Inflammatory macrophage treated with lipopolysaccharide for 1 hour (primary cell): ENCODE data around the gene RNF187.
A peak's percentile ranks its signal among the peaks of the same experiment; 100 is the strongest.

Experiments
- DNase-seq, 2 donors: peaks; one replicate each; pipeline ENCODE4 v3.0.0-alpha.2; 2020 to 2022

Gene RNF187

DNA sequence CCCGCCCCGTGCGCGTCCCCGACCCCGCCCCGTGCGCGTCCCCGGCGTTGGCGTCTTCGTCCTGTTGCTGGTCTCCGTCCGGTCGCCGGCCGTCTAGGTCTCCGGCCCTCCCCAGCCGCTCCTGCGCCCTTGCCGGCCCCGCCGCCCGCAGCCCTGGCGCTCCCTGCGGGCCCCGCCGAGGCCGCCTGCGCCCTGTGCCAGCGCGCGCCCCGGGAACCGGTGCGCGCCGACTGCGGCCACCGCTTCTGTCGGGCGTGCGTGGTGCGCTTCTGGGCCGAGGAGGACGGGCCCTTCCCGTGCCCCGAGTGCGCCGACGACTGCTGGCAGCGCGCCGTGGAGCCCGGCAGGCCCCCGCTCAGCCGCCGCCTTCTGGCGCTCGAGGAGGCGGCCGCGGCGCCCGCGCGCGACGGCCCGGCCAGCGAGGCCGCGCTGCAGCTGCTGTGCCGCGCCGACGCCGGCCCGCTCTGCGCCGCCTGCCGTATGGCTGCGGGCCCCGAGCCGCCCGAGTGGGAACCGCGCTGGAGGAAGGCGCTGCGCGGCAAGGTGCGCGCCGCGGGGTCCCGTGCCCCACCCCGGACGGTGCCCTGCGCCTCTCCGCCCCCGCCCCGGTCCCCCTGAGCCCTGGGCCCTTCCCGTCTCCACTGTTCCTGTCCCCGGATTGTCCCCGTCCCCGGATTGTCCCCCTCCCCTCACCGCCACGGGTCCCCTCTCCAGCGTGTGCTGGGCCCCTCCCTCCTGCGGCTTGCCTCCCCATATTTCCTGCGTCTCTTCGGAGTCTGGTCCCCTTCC, at the start of gene RNF187:
RNF187 (plus strand) TSS at position 47 of the 789 bp plus-strand sequence.
- DNase-seq: peak; percentile 75 to 88

GRCh38 chr1:228437424-228437962, 49.7 kb upstream of the RNF187 start:
- DNase-seq: no peak

GRCh38 chr1:228438266-228438665, 48.9 kb upstream of the RNF187 start:
- DNase-seq: no peak

GRCh38 chr1:228440761-228441500, 46.3 kb upstream of the RNF187 start:
- DNase-seq: no peak

GRCh38 chr1:228443395-228443794, 43.8 kb upstream of the RNF187 start:
- DNase-seq: no peak

DNA sequence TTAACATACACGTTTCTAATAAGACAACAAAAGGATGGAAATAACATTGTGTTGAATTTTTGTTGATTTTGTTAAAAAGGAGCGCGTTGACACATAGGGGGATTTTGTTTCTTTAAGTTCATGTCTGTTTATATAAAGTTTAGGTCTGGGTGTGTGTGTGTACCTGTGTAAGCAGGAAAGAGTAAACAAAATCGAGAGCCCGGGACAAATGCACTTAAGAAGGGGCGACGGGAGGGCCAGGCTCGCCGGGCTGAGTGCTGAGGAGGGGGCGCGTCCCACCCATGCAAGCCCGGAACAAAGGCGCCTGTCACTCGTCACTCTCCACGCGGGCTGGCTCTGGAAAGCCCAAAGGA, 41.7 kb upstream of the RNF187 start:
- no peak for DNase-seq

DNA sequence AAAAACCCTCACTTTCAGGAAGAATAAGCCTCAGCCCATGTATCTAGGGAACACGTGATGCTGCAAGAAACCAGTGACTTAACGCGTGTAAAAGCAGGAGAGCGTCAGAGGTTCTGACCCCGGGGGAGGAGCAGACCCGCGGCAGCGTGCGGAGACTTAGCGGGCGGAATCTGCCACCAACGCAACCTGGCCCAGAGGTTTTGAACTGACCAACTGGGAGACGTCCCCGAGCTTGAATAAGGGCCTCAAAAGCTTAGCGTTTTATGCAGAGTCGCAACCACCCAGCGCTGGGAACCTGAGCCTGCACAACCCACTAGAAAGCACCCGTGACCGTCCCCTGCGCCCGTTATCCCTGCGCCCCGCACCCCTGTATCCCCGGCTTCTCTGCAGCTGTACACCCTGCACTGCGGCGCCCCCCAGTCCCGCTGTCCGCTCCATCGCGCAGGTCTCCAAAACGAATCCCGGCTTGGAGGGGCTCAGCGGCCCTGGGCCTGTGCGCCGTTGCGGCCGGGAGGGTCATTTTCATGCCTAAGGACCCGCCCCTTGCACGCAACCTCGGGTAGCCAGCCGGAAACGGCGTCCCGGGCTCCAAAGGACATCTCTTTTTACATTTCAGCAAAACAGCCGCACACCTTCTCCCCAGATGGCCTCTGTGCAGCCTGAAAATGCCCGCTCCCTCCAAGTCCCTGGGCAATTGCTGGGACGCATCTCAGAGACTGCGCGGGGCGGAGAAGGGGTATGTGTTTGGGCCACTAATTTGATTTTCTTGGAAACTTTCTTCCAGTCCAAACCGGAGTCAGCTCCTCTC, 41.1 kb upstream of the RNF187 start:
- peak; percentile 79 to 91 for DNase-seq

DNA sequence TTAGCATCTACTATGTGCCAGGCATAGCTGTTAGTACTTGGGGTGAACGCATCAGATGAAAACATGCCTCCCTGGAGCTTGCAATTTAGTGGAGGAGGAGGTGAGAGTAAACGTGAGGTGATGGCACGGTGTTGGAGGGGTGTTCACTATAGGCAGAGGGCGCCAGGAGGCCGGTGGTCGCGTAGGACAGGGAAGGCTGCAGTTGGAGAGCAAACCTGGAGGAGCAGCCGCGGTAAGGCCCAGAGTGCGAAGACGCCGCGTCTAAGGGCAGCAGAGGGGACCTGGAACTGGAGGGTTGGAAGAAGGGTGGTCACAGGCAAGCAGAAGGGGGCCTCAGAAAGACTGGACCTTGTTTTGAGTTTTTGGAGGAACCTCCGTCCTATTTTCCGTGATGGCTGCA, 40.3 kb upstream of the RNF187 start:
- no peak for DNase-seq

- DNase-seq: no peak
Measured at GRCh38 chr1:228448372-228448771, 38.8 kb upstream of the RNF187 start.

DNA sequence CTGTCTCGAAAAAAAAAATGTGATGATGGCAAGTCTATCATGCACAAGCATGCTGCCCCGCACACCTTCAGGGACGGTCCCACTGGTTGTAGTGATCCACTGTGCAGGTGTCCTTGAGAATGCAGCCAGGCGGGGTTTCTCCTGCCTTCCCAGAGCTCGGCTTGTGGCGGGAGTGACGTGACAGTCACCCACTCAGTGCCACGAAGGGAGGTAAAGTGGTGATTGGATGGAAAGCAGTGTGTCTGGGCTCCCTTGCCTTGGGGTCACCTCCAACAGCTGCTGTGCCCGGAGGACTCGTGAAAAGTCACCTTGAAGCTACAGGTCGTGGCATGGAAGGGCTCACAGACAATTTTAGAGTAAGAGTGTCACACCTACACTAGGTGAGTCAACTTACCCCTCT, 37.0 kb upstream of the RNF187 start:
- no peak for DNase-seq

DNA sequence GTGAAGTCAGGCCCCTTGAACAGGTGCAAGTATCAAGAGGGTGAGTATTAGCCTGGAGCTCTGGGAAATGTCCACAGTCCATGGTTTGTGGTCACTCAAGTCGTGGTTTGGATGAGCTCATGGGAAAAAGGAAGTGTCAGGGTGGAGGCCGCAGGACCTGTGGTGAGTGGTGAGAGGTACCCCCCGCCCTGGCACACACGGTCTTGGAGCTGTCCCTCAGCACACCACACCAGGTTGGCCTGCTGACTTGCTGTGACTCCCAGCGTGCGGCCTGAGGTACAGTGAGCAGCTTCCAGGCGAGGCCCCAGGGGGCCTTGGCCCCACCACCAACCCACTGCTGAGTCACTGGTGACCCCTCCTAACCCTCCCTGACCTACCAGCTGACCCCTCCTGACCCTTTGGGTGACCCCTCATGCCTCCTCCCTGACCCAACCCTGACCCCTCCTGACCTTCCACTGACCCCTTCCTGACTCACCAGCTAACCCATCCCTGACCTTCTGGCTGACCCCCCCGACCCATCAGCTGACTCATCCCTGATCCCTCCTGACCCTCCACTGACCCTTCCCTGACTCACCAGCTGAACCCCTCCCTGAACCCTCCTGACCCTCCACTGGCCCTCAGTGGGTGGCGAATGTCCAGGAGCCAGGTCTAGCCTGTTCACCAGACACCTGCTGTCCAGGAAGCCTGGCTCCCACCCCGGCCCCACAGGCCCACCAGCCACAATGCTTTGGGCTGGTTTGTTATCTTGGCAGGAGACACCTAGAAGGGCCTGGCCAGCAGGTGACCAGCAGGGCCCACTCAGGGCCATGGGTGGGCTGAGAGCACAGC, 34.8 kb upstream of the RNF187 start:
- peak in 1 of 2 donors; percentile 33 for DNase-seq

GRCh38 chr1:228453022-228453560, 34.1 kb upstream of the RNF187 start:
- DNase-seq: no peak

DNA sequence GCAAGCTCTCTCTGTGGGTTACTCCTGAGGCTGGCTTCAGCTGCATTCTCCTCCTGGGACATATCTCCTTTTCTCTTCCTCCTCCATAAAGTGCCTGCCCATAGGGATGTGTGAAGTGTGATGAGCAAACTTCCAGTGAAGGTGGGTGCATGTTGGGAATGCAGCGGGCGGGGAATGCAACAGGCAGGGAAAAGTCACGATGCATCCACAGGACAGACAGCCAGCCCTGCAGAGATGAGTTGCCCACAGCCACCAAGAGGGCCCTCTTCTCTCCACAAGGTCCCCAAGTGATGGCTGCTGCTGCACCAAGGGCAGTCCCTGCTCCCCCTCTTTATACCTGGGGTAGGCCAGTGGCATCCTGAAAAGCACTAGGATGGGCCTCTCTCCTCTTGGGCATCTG, 33.6 kb upstream of the RNF187 start:
- DNase-seq: no peak

DNA sequence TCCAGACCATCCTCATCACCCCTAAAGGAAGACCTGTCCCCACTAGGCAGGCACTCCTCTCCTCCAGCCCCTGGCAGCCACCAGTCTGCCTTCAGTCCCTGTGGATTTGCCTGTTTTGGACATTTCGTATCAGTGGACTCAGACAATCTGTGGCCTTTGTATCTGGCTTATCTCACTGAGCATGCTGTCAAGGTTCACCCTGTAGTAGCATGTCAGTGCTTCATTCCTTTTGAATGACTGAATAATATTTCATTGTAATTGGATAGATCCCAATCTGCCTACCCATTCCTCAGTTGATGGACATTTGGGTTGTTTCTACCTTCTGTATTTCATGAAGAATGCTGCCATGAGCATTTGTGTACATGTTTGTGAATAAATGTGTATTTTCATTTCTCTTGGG, 32.9 kb upstream of the RNF187 start:
- no peak for DNase-seq

- DNase-seq: no peak
Measured at GRCh38 chr1:228455715-228456114, 31.5 kb upstream of the RNF187 start.

GRCh38 chr1:228456252-228457016, 30.7 kb upstream of the RNF187 start:
- DNase-seq: no peak

- DNase-seq: no peak
Measured at GRCh38 chr1:228457017-228457395, 30.2 kb upstream of the RNF187 start.

DNA sequence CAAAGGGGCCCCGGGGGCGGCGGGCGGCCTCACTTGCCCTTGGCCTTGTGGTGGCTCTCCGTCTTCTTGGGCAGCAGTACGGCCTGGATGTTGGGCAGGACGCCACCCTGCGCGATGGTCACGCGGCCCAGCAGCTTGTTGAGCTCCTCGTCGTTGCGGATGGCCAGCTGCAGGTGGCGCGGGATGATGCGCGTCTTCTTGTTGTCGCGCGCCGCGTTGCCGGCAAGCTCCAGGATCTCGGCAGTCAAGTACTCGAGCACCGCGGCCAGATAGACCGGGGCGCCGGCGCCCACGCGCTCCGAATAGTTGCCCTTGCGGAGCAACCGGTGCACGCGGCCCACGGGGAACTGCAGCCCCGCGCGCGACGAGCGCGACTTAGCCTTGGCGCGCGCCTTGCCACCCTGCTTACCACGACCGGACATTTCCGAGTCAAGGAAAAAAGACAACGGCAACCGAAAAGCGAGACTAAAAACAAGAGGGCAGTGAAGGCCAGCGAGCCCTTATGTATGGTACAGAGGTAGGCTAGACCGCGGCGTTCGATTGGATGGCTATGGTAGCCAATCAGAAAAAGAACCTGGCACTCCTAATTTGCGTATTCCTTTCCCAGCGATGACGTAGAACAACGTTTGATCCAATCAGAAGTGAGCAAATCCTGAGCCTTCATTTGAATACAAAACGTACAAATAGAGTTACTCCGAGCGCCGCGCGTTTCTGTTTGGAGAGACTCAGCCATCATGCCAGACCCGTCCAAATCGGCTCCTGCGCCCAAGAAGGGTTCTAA, 29.6 kb upstream of the RNF187 start:
- peak; percentile 95 to 96 for DNase-seq

GRCh38 chr1:228459091-228459993, 27.8 kb upstream of the RNF187 start:
- peak; percentile 65 to 78 for DNase-seq
